GM21717 (cell line): ENCODE measurements around the gene LYZL1.
"Not testable (repeated sequence)": the region's sequence is repeated elsewhere in the genome, so short reads cannot be mapped to it uniquely, and the experiment has no call there.

Experiments used
- ATAC-seq: cut with Tn5 transposase; IDR thresholded peaks from one replicate; pipeline ENCODE4 v1.9.1; 2021; ENCODE audit warnings: mild to moderate bottlenecking, moderate library complexity; ENCODE audit not compliant: unreplicated experiment

LYZL1 gene

DNA sequence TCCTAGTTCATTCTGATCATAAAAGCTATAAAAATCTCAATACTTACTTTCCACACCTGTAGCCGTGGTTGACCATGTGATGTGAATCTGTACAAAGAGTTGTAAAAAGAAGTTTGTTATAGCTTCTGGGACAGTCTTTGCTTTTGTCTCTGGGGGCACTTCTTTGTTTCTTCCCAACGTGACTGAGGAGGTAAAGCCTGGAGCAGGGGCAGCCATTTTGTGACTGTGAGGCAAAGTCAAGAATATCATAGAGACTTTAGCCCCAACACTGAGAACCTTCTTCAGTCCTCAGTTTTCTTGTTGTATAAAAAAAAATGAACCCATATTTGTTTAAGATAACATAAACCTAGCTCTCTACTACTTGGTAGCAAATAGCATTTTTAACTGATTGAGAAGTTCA is 29.4 kb upstream of the LYZL1 start:
- ATAC-seq: no peak

DNA sequence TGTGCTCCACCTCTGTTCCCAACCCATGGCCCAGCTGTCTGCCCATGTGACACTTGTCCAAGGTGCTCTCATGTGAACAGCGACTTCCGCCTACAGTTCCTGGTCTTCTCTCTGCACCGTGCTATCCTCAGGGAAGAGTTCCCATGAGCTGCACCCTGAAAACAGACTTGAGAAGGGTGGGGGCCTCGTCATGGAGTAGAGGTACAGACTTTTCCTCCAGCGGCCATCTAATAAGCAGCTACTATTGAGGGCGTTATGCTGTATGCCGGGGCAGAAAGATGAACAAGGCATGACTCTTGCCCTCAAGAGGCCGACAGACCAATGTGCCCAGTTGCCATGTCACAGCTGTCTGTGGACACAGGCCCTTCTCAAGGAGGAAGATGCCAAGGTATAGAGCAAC is 25.4 kb upstream of the LYZL1 start:
- ATAC-seq: no peak

DNA sequence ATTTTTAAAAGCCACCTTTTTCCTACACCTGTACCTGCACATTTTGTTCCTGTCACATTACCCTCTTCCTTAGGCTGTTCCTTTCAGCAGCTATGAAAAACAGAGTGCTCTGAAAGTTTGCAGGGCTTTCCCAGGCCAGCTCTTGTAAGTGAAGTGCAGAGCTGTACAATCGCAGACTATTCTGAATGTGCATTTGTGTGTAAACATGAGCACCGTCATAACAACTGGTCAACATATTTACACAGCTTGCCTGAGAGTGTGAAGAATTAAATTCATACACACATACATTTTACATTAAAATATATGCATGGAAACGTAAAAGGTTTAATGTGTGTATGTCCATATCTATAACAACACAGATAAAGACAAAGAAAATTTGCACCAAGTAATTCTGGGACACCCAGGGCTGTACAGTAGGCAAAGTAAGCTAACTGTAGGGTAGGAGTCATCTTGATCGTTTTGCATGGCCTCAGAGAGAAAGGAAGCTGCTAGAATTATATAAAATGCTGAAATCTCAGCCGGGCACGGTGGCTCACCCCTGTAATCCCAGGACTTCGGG is 23.6 kb upstream of the LYZL1 start:
- ATAC-seq: no peak

DNA sequence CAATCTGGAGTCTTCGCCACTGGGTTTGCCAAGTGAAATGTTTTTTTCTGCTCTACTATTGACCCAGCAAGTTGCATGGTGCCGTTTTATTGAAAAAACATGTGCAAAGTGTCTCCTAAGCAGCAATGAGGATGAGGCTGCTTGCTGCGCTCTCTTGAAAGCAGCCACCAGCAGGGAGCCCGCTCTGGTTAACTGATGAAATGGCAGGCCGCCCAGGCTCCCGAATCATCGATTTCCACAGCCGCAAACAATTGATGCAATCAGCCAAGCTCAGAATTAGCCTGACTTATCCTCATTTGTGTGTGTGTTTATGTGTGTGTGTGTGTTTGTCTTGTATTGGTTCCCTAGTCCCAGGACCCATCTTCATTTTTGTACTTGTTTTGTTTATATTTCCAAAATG is 22.2 kb upstream of the LYZL1 start:
- ATAC-seq: no peak

DNA sequence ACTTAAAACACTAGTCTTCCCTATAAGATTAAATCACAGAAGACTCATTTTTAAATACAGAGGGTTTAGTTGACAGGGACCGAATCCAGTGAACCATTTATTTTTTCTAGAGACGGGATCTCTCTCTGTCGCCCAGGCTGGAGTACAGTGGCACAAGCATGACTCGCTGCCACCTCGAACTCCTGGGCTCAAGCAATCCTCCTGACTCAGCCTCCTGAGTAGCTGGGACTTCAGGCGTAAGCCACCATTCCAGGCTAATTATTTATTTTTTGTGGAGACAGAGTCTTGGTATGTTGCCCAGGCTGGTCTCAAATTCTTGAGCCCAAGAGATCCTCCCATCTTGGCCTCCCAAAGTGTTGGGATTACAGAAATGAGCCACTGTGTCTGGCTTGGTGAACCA is 20.9 kb upstream of the LYZL1 start:
- no peak for ATAC-seq

DNA sequence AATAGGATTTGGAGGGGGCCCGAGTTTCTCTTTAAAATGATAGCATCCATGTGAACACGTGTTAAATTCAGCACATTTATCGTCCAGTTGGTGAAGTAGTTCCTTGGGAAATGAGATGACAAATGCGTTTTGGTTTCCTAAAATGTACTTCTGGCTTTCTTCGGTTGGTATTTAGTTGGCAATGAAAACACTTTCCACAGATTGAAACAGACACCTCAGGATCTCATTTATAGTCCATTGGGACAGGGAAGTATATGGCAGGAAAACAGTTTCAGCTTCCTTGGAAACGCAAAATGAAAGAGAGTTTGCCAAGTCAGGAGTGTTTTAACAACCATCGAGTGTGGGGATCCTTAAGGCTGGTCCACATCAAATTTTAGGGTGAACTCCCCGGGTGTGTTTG is 19.4 kb upstream of the LYZL1 start:
- no peak for ATAC-seq

DNA sequence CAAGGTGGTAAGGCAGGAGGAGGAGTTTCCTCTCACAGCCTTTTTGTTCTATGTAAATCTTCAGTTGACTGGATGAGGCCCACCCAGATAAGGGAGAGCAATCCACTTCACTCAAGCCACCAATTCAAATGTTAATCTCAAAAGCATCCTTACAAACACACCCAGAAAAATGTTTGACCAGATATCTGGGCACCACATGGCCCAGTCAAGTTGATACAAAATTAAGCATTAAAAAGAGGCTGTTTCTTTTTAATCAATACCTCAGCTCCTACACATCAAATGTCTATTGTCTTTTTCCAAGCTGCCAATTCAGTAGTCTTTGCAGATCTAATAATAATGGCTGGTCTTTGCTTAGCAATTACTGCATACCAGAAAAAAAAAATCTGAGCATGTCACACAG is 18.0 kb upstream of the LYZL1 start:
- ATAC-seq: no peak

DNA sequence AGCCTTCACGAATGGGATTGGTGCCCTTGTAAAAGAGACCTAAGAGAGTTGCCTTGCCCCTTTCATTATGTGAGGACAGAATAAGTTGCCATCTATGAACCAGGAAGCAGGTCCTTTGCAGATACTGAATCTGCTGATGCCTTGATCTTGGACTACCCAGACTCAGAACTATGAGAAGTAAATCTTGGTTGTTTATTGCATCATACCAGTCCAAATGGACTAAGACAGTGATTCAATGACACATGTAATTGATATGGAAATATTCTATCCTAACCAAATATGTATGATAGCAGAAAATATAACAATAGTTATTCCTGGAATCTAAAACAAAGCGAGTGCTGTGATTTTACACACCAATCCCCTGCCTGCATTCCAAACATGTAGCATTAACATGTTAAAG is 17.0 kb upstream of the LYZL1 start:
- ATAC-seq: no peak

DNA sequence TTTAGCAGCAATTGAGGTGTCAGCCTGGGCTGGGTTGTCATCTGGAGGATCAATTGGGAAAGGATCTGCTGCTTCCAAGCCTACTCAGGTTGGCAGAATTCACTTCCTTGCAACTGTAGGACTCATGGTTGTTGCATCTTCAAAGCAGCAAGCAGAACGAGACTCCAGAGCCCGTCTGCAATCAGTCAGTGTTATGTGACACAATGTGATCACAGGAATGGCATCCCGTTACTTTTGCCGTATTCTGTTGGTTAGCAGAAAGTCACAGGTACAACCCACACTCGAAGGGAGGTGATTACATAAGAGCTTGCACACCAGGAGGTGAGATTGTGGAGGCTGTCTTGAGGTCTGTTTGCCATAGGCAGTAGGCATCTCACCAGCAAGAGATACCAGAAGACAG is 15.4 kb upstream of the LYZL1 start:
- no peak for ATAC-seq

DNA sequence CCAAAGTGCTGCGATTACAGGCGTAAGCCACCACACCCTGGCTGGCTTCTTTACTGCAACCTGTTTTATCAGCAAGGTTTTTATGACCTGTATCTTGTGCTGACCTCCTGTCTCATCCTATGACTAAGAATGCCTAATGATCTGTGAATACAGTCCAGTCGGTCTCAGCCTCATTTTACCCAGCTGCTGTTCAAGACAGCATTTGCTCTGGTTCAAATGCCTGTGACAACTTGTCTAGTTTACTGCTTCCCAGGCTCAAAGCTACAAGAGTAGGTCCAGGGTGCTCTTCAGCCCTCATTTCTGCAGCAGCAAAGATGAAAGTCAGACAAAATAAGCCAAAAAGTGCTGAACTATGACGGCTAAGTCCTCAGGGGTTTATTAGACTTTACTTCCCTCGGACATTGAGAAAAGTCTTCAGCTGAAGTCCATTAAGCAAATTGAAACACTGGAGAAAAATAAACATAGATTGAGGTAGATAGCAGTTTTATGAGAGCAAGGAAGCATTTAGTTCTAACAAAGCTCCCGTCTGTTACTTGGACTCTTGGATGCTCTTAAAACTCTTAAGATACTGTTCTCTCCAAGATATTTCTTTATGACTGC is 12.5 kb upstream of the LYZL1 start:
- ATAC-seq: no peak

DNA sequence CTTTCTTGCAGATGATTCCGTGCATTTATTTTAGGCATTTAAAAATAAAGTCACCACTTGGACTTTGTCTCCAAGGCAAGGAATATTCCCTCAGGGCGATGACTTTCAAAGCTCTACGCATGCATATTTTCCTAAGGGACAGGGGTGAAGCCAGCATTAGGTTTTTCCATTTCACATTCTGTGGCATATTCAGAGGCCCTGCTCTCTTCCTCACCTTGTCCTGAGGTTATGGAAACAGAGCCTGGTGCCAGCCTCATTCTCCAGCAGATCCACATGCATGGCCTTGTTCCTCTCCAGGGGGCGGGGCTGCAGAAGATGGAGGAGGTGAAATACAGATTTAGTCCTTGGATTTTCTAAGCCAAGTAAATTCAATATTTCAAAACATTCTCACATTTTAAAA is 11.6 kb upstream of the LYZL1 start:
- no peak for ATAC-seq

DNA sequence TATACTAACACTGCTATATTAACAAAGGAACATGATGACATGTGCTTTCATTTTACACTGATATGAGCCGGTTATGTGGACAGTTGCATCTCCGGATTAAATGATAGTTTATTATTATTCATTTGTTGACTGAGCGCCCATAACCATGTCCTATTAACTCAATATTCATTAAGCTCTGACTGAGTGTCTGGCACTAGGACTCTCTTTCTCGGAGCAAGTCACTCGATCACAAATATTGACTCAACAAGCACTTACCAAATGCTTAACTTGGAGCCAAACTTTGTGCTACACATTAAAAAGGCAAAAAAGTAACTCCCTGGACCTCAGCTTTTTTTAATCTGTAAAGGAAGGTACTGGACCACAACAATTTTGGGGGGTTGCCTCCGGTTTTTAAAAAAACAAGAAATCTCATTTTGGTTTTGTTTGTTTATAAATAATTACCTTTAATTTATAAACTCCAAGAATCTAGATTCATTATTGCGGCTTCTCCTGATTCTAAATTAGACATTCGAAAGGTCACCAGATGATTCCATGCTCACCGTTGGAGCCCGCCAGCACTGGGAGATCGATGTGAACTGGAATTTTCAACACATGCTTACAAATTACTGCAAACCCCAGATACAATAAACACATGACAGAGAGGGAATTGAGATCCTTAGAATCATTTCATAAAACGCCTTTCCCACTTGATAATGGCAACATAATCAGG is 8.9 kb upstream of the LYZL1 start:
- no peak for ATAC-seq

DNA sequence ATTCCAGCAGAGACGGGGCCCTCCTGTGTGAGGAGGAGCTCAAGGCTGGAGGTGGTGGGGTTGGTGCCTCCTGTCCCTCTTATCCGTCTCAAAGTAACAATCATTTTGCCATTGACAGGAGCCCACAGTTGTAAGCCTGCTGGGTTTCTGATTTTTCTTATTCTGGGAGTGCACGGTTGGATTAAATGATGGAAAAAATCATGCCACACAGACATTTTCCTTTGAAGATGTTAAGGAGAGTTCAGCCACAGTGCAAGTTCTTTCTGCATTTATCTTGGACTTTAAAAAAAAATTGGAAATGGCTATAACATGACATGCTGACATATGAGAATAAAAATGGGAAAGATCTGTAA is 8.4 kb upstream of the LYZL1 start:
- no peak for ATAC-seq

DNA sequence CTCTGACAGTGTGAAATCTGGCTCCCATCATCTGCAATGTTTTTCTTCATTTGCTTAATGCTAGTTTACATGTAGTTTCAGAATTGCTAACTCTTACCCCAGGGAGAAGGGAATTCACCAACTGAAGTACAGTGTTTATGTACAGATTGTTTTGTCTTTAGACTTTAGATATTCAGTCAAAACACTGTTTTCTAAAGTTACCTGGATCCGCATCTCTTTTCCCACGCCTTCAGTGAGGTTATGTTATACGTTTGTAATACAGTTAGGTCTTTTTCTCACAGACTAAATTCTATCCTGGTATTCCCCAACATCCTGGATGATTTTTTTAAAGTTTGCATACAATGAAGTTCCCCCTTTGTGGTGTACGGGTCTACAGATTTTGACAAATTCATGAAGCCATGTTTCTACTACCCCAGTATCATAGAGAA is 3.2 kb upstream of the LYZL1 start:
- ATAC-seq: peak; percentile 68

DNA sequence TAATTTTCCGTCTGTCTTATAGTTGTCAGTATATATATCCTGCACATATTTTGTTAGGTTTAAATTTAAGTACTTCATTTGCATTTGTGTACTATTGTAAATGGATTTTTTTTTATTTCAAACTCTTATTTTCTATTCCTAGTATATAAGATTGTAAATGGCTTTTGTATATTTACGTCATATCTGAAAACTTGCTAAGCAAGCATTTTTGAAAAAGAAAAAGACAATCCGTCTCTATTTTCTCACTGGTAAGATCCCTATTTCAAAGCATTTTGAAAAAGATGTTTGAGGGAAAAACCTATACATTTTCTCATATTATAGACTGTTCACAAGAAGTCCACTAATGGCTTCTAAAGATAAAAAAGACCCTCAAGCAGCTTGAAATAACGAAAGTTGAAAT is 1.2 kb upstream of the LYZL1 start:
- no peak for ATAC-seq

DNA sequence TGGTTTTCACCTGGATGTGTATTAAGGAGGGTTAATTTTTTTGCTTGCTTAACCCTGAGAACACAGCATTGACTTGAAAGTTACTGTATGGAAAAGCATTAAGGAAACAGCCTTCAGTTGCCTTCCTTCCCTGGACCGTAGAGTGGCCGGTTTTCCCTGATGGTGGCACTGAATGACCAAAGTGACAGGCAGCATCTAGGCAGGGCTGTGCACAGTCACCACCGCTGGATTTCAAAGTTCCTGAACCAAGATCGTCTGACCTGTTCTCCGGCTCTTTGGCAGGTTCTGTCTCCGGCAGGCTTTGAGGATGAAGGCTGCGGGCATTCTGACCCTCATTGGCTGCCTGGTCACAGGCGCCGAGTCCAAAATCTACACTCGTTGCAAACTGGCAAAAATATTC is 2.7 kb downstream of the LYZL1 start:
- ATAC-seq: not testable (repeated sequence)

DNA sequence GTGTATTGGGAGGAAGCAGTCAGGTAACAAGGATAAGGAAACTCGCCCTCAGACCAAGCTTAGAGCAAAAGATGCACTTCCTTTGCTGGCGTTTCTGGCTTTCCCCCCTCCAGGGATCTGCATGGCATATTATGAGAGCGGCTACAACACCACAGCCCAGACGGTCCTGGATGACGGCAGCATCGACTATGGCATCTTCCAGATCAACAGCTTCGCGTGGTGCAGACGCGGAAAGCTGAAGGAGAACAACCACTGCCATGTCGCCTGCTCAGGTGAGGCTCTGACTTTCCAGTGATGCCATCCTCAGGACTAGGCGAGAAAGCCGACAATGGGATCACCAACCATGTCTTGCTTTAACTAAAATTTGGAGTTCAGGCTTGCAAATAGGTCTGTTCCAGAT is 3.5 kb downstream of the LYZL1 start:
- not testable (repeated sequence) for ATAC-seq

DNA sequence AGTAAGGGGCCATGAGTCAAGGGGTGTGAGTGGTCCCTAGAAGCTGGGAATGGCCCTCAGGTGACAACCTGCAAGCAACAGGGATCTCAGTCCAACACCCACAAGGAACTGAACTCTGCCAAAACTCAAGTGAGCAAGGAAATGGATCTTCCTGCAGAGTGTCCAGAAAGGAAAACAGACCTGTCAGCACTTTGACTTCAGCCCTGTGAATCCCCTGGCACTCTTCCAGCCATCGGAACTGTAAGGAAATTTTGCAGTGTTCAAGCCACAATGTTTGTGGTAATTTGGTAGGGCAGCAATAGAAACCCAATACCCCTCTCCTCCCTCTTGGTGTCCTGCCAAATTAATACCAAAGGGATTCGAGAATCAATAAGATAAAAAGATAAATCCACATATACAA is 6.9 kb downstream of the LYZL1 start:
- ATAC-seq: no peak

DNA sequence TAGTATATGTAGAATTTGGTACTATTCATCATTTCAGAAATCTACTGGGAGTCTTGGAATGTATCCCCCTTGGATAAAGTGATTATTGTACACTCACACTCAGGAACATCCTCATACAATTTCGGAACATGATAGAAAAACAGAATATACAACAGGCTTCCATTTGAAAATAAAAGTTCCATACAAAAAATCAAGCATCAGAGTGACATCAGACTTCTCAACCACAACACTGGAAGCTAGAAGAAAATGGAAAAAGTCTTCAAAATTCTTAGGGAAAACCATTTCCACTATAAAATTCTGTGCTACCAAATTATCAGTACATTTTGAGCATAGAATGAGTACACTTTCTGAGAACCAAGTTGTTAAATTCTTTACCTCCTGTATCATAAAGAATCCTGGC is 8.8 kb downstream of the LYZL1 start:
- no peak for ATAC-seq

DNA sequence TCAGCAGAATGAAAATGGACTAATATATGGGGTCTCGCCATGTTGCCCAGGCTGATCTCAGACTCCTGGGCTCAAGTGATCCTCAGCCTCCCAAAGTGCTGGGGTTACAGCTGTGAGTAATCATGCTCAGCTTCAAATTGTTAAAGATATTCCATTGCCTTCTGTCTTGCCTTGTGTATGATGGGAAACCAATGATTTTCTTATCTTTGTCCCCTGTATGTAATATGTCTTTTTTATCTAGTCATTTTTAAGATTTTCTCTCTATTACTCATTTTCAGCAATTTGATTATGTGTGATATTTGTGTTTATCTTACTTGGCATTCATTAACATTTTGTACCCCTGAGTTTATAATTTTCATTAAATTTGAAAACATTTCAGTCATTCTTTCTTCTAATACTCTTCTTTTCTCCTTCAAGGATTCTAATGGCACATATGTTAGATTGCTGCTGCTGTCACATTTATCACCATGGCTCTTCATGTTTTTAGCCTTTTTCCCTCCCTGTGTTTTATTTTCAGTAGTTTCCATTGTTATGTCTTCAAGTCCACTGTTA is 12.6 kb downstream of the LYZL1 start:
- ATAC-seq: no peak

DNA sequence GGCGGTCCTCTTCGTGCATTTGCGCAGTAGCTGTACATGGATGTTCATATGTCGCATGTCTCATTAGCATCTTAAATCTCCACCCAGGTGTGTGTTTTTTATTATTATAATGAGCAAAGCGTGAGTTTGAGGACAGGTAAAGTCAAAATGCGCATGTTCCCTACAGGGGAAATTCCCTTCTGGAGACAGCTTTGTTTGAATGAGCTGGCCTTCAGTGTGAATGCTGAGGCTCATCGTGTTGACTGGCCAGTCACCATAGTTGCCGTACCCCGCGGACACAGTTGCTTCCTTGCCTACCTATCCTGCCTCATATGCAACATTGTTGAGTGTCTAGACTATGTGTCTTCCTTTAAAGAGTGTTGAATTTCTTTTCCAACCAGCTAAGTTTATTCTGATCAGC is 13.6 kb downstream of the LYZL1 start:
- ATAC-seq: no peak

DNA sequence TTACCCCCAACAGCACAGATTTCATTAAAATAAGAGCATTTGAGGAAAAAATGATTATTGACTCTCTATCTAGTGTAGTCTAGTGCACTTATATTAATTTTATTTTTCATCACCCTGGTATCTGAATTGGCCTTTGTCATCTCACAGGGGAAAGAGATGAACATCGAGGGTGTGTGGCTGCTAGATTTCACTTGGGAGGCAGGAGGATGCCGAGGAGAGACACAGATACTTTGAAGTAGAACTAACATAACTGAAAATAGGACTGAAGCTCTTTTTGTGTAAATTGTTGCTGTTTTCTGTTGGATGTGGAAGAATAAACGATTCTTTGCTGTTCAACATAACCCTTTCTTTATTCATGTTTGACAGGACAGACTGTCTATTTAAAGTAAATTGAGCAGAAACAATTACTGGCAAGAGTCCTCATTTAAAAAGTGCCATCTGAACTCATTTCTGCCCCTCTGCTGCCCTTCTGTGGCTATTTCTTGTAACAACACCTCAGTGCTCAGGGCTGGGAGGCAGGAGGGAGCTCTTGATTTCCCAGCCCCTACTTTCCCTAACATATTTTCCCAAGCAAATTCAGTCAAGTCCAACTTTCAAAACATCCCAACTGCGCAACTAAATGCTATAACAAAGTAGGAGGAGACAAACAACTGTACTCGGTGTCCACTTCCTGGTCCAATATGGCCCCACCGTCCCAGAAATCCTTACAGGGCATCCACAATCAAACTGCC is 15.6 kb downstream of the LYZL1 start:
- no peak for ATAC-seq
